Esophagus muscularis mucosa (tissue), 4 donors: ENCODE measurements around the gene SSX1. TPM values are rescaled to one million over a fixed set of nuclear protein-coding genes. Genes with fewer than 3 reads are reported as not detected.
"Not testable (repeated sequence)": the region's sequence is repeated elsewhere in the genome, so short reads cannot be mapped to it uniquely, and the experiment has no call there.

Experiments
- DNase-seq: peaks from one replicate; pipeline ENCODE4 v3.0.0-alpha.2; 2017; ENCODE audit errors: extremely low spot score
- H3K27ac ChIP-seq, 4 donors: fragments of 200-600 bp; sonication (generic); replicated peaks in 1 of 4; 1 replicate in 3 of 4; 2 replicates in 1 of 4; pipeline ENCODE4 v1.5.1; 2016 to 2019; ENCODE audit warnings: mild to moderate bottlenecking in 1 of 4
- H3K27me3 ChIP-seq, 4 donors: fragments of 200-600 bp; sonication (generic); one replicate each; pipeline versions ENCODE4 v1.5.1 to v1.6.0; 2016 to 2019
- H3K36me3 ChIP-seq, 4 donors: fragments of 200-600 bp; sonication (generic); one replicate each; pipeline ENCODE4 v1.5.1; 2016 to 2019
- H3K4me1 ChIP-seq, 4 donors: fragments of 200-600 bp; sonication (generic); one replicate each; pipeline ENCODE4 v1.5.1; 2016 to 2019
- H3K4me3 ChIP-seq, 4 donors: fragments of 200-600 bp; sonication (generic); 1 replicate in 2 of 4; 2 replicates in 2 of 4; pipeline ENCODE4 v1.5.1; 2016 to 2019; ENCODE audit warnings: mild to moderate bottlenecking in 4 of 4, moderate library complexity in 1 of 4
- H3K9me3 ChIP-seq, 4 donors: fragments of 200-600 bp; sonication (generic); 1 replicate in 3 of 4; 2 replicates in 1 of 4; pipeline ENCODE4 v1.5.1; 2016 to 2019
- EP300 ChIP-seq: sonication (generic); formaldehyde crosslinking; IDR thresholded peaks from one replicate; pipeline ENCODE4 v1.6.1; 2017; ENCODE audit warnings: antibody characterized with exemption
- POLR2A ChIP-seq: fragments of 450-650 bp; IDR thresholded peaks from one replicate; pipeline ENCODE4 v1.6.1; 2017; ENCODE audit warnings: antibody characterized with exemption, moderate library complexity, mild to moderate bottlenecking, low read depth
- POLR2AphosphoS5 ChIP-seq, 2 donors: sonication (generic); formaldehyde crosslinking; IDR thresholded peaks; one replicate each; pipeline ENCODE4 v1.6.1; 2017; ENCODE audit warnings: antibody characterized with exemption in 2 of 2
- WGBS: methylation state at CpG from one replicate; pipeline ENCODE4 v1.1.5; 2018; 5-methylcytosine and 5-hydroxymethylcytosine counted together
- intact Hi-C: fragments of 100-400 bp; cut with DNase I; formaldehyde crosslinking; loops from one replicate; pipeline ENCODE4 v1.15.1; 2023
- total RNA-seq, 4 donors: library from RNA; depleted of rRNA; stranded (reverse); fragments of >200 nt; gene quantifications; one replicate each; pipeline versions ENCODE4 v1.1.0 to v1.2.1, GENCODE V29; 2016
- TF ChIP-seq, protein P1 (sequence below), 3 experiments: fragments of 200-600 bp in 2 of 3; fragments of 450-650 bp in 1 of 3; sonication (generic) in 2 of 3; IDR thresholded peaks; one replicate each; pipeline ENCODE4 v1.5.1; 2017 to 2019; ENCODE audit warnings: antibody characterized with exemption in 3 of 3, mild to moderate bottlenecking in 2 of 3, moderate library complexity in 1 of 3

SSX1 gene, protein sequence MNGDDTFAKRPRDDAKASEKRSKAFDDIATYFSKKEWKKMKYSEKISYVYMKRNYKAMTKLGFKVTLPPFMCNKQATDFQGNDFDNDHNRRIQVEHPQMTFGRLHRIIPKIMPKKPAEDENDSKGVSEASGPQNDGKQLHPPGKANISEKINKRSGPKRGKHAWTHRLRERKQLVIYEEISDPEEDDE
- total RNA-seq = not detected

GRCh38 chrX:48255062-48255796, at the start of gene SSX1:
TSS of gene SSX1 (plus strand) at chrX:48255392. CDS start at chrX:48257242, 1,850 bp downstream.
- H3K27me3 ChIP-seq, H3K4me3 ChIP-seq, H3K9me3 ChIP-seq, intact Hi-C loops, DNase-seq, H3K27ac ChIP-seq, H3K36me3 ChIP-seq, H3K4me1 ChIP-seq: not testable (repeated sequence)
- 92% methylated on average over 20 of the region's 20 CpGs for WGBS

DNA sequence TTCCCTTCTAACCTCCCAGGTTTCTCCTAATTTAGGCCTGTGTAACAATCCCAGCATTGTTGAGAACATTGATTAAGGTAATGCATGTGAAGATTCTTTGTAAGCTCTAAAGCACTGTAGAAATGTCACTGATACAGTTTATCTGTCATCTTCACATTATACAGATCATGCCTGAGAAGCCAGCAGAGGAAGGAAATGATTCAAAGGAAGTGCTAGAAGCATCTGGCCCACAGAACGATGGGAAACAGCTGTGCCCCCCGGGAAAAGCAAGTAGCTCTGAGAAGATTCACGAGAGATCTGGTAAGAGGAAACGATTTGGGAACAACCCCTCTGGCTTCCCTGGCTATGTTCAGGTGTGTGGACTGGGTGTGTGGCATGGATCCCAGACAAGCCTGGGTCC, 40.9 kb upstream of the SSX1 start:
- H3K9me3 ChIP-seq, H3K36me3 ChIP-seq, DNase-seq, H3K27me3 ChIP-seq, H3K27ac ChIP-seq, intact Hi-C loops, H3K4me3 ChIP-seq, H3K4me1 ChIP-seq: not testable (repeated sequence)
- 26% methylated on average over 4 of the region's 4 CpGs for WGBS

DNA sequence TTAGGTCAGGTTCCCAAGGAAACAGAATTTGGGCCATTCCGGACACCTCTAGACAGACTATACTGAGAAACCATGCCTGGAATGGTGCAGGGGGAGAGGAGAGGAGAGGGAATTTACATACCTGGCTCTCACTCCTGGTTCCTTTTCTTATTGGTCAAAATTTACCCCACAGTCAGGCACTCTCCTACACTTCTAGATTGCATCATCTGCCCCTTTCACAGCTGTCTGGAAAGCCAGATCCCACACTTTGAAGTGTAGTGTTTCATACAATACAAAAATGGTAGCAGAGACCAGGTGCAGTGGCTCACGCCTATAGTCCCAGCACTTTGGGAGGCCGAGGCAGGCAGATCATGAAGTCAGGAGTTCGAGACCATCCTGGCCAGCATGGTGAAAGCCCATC, 31.0 kb upstream of the SSX1 start:
- H3K36me3 ChIP-seq, H3K4me1 ChIP-seq, H3K4me3 ChIP-seq, H3K9me3 ChIP-seq, H3K27ac ChIP-seq, DNase-seq, intact Hi-C loops, H3K27me3 ChIP-seq: not testable (repeated sequence)
- 80% methylated on average over 1 of the region's 4 CpGs for WGBS

DNA sequence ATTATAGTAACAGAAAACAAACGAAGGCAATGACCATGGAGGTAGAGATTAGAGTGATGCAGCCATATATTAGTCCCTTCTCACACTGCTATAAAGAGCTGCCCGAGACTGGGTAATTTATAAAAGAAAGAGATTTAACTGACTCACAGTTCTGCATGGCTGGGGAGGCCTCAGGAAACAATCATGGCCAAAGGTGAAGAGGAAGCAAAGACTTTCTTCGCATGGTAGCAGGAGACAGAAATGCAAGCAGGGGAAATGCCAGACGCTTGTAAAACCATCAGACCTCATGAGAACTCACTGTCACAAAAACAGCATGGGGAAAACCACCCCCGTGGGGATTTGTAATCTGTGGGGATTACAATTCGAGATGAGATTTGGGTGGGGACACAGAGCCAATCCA, 2.2 kb upstream of the SSX1 start:
- DNase-seq, H3K4me1 ChIP-seq, H3K4me3 ChIP-seq, H3K27ac ChIP-seq, intact Hi-C loops, H3K27me3 ChIP-seq, H3K9me3 ChIP-seq, H3K36me3 ChIP-seq: not testable (repeated sequence)
- 62% methylated on average over 4 of the region's 6 CpGs for WGBS

GRCh38 chrX:48274365-48274764, 19.2 kb downstream of the SSX1 start:
- H3K4me3 ChIP-seq, DNase-seq, H3K9me3 ChIP-seq, H3K4me1 ChIP-seq, intact Hi-C loops, H3K27ac ChIP-seq, H3K36me3 ChIP-seq, H3K27me3 ChIP-seq: not testable (repeated sequence)

DNA sequence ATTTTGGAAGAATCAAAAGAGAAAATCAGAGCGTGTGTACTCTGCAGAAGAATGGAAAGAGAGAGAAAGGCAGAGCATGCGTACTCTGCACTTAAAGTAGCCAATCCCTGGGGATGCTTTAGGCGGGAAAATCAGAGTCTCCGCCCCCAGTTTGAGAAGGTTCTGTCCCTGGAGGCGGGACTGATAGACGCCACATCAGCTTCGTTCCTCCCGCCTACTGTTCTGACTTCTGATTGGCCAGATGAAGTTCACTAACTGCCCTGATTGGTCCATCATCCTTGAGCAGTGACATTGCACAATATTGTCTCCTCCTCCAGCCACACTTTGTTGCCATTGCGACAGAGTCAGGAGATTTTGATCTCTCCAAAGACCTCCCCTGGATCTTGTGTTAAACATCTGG, 23.8 kb downstream of the SSX1 start:
- Histone ChIP-seq H3K27me3 (no peaks in the 10 kb centered on the region), H3K4me3 (no peak overlapping the region), H3K9me3 (no peaks in the 10 kb centered on the region), H3K36me3 (no peaks in the 10 kb centered on the region), H3K27ac (no peak overlapping the region), H3K4me1 (no peaks in the 10 kb centered on the region)
- DNase-seq = no peak
- TF ChIP-seq POLR2A (no peak), EP300 (no peak), POLR2AphosphoS5 (IDR thresholded peaks at IDR 0.05) (no peak)
- TF ChIP-seq, protein P1, sequence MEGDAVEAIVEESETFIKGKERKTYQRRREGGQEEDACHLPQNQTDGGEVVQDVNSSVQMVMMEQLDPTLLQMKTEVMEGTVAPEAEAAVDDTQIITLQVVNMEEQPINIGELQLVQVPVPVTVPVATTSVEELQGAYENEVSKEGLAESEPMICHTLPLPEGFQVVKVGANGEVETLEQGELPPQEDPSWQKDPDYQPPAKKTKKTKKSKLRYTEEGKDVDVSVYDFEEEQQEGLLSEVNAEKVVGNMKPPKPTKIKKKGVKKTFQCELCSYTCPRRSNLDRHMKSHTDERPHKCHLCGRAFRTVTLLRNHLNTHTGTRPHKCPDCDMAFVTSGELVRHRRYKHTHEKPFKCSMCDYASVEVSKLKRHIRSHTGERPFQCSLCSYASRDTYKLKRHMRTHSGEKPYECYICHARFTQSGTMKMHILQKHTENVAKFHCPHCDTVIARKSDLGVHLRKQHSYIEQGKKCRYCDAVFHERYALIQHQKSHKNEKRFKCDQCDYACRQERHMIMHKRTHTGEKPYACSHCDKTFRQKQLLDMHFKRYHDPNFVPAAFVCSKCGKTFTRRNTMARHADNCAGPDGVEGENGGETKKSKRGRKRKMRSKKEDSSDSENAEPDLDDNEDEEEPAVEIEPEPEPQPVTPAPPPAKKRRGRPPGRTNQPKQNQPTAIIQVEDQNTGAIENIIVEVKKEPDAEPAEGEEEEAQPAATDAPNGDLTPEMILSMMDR (IDR thresholded peaks at IDR 0.05) = no peak
- 78% methylated on average over 9 of the region's 9 CpGs for WGBS
- intact Hi-C loops = no loop called here

DNA sequence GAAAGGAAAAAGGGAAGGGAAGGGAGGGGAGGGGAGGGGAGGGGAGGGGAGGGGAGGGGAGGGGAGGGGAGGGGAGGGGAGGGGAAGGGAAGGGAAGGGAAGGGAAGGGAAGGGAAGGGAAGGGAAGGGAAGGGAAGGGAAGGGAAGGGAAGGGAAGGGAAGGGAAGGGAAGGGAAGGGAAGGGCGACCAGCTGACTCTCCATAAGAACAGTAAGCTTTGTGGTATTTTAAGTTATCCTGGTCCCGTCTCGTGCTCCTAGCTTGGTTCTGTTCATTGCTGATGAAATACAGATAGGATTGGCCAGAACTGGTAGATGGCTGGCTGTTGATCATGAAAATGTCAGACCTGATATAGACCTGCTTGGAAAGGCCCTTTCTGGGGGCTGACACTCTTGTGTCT, 25.5 kb downstream of the SSX1 start:
- H3K36me3 ChIP-seq, H3K27me3 ChIP-seq, H3K4me3 ChIP-seq, H3K4me1 ChIP-seq, intact Hi-C loops, DNase-seq, H3K9me3 ChIP-seq, H3K27ac ChIP-seq: not testable (repeated sequence)
- 75% methylated on average over 3 of the region's 3 CpGs for WGBS

GRCh38 chrX:48306175-48306574, 51.0 kb downstream of the SSX1 start:
- H3K27ac ChIP-seq = no peak overlapping the region
- no peak overlapping the region for H3K4me3 ChIP-seq
- intact Hi-C loops = no loop called here
- no peak for TF ChIP-seq POLR2A
- TF ChIP-seq POLR2AphosphoS5 (IDR thresholded peaks at IDR 0.05) = no peak
- TF ChIP-seq EP300 = no peak
- TF ChIP-seq, protein P1 (IDR thresholded peaks at IDR 0.05) = no peak
- no peak for DNase-seq
- no peaks in the 10 kb centered on the region for H3K27me3 ChIP-seq
- no peaks in the 10 kb centered on the region for H3K9me3 ChIP-seq
- H3K36me3 ChIP-seq = no peaks in the 10 kb centered on the region
- H3K4me1 ChIP-seq = no peaks in the 10 kb centered on the region
- 84% methylated on average over 11 of the region's 11 CpGs for WGBS

DNA sequence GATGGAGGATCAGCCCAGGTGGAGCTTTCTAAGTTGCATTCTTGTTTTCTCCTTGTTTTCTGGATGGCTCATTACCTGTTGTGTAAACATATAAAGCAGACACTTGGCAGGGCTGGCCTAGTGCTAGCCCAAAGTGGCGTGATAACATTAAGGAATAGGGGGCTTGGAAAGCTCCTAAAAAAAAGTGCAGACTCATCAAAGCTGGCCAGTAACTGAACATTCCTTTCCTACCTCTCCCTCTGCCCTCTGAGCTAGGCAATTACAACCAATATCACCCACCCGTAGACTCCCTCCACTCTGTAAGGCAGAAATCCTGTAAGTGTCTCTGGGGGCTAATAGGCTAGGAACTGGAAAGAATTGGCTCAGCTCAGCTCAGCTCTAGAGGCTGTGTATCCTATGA, 58.8 kb downstream of the SSX1 start:
- H3K27ac ChIP-seq, H3K27me3 ChIP-seq, intact Hi-C loops, DNase-seq, H3K36me3 ChIP-seq, H3K4me3 ChIP-seq, H3K9me3 ChIP-seq, H3K4me1 ChIP-seq: not testable (repeated sequence)
- 82% methylated on average over 2 of the region's 2 CpGs for WGBS
